SU-DHL-6 (cell line): Measurements from ENCODE around the gene DMC1.

Source experiments
- H2AFZ ChIP-seq: fragments of 200-600 bp; sonication (generic); 2 replicates; pipeline ENCODE4 v1.6.1; 2014; ENCODE audit warnings: low read depth, mild to moderate bottlenecking, moderate library complexity, mixed read lengths, antibody characterized with exemption, low read length; ENCODE audit not compliant: severe bottlenecking
- H3F3A ChIP-seq: fragments of 200-600 bp; shearing (Covaris generic); 2 replicates; pipeline ENCODE4 v1.6.0; 2016; ENCODE audit warnings: antibody characterized with exemption, mild to moderate bottlenecking; ENCODE audit not compliant: insufficient read depth
- H3K27ac ChIP-seq: fragments of 200-600 bp; sonication (generic); 2 replicates; pipeline ENCODE4 v1.5.1; 2016; ENCODE audit warnings: low read depth, mild to moderate bottlenecking, low read length, moderate library complexity, mixed read lengths
- H3K27me3 ChIP-seq: fragments of 200-600 bp; sonication (generic), shearing (Covaris generic); 2 replicates; pipeline ENCODE4 v1.6.0; 2014; ENCODE audit warnings: mild to moderate bottlenecking, low read length
- H3K36me3 ChIP-seq: fragments of 200-600 bp; sonication (generic); 2 replicates; pipeline ENCODE4 v1.6.1; 2014; ENCODE audit warnings: mild to moderate bottlenecking, low read length, mixed read lengths
- H3K4me2 ChIP-seq: fragments of 300-600, 200-600 bp; shearing (Covaris generic), sonication (generic); 2 replicates; pipeline ENCODE4 v1.6.0; 2014; ENCODE audit warnings: low read length, low read depth, mild to moderate bottlenecking; ENCODE audit not compliant: poor library complexity, severe bottlenecking
- H3K4me3 ChIP-seq: fragments of 200-600 bp; sonication (generic); 2 replicates; pipeline ENCODE4 v1.5.1; 2014; ENCODE audit warnings: antibody characterized with exemption, low read length, mild to moderate bottlenecking, mixed read lengths; ENCODE audit not compliant: insufficient read depth, poor library complexity, severe bottlenecking
- H3K79me2 ChIP-seq: fragments of 200-600 bp; sonication (generic); 2 replicates; pipeline ENCODE4 v1.6.1; 2014; ENCODE audit warnings: mild to moderate bottlenecking, low read length, moderate library complexity; ENCODE audit not compliant: insufficient read depth
- H3K9ac ChIP-seq: fragments of 200-600 bp; sonication (generic); 2 replicates; pipeline ENCODE4 v1.7.0; 2014; ENCODE audit warnings: mild to moderate bottlenecking, low read length
- H3K9me2 ChIP-seq: fragments of 200-600 bp; sonication (generic); replicated peaks from 2 replicates; pipeline ENCODE4 v1.6.1; 2014; ENCODE audit warnings: low read length; ENCODE audit not compliant: insufficient read depth
- H3K9me3 ChIP-seq: fragments of 200-600 bp; sonication (generic); 2 replicates; pipeline ENCODE4 v1.6.1; 2014; ENCODE audit warnings: low read length, mixed read lengths; ENCODE audit not compliant: insufficient read depth
- H4K20me1 ChIP-seq: fragments of 200-600 bp; sonication (generic); 2 replicates; pipeline ENCODE4 v1.6.1; 2014; ENCODE audit warnings: low read depth, mild to moderate bottlenecking, antibody characterized with exemption, low read length, moderate library complexity, mixed read lengths
- CTCF ChIP-seq: fragments of 200-600 bp; sonication (generic); IDR thresholded peaks from one replicate; pipeline ENCODE4 v1.5.1; 2017; ENCODE audit warnings: antibody characterized with exemption, mild to moderate bottlenecking, low read length, moderate library complexity; ENCODE audit not compliant: insufficient read depth, poor library complexity, severe bottlenecking
- EZH2phosphoT487 ChIP-seq: fragments of 200-600 bp; sonication (generic), shearing (Covaris generic); conservative IDR thresholded peaks from 2 replicates; pipeline ENCODE4 v1.6.1; 2018; ENCODE audit warnings: mild to moderate bottlenecking, antibody characterized with exemption, low read length, moderate library complexity, mixed read lengths

Gene DMC1

GRCh38 chr22:38614332-38615063 is 44.5 kb upstream of the DMC1 start:
- Histone ChIP-seq H3K4me3 (no peak overlapping the region), H2AFZ (no peak overlapping the region), H3K9ac (no peak overlapping the region), H3K27me3 (no peaks in the 10 kb centered on the region), H3K4me2 (no peak overlapping the region), H3K27ac (no peak overlapping the region), H3K36me3 (no peaks in the 10 kb centered on the region), H3K9me3 (no peaks in the 10 kb centered on the region), H3K79me2 (no peaks in the 10 kb centered on the region), H3K9me2 (no peaks in the 10 kb centered on the region), H4K20me1 (no peaks in the 10 kb centered on the region), H3F3A (no peaks in the 10 kb centered on the region)
- TF ChIP-seq CTCF (no peak), EZH2phosphoT487 (no peak)

GRCh38 chr22:38613588-38613987 is 43.6 kb upstream of the DMC1 start:
- Histone ChIP-seq H2AFZ (no peak overlapping the region), H3K27me3 (no peaks in the 10 kb centered on the region), H3K4me2 (no peak overlapping the region), H3K27ac (no peak overlapping the region), H3K9me2 (no peaks in the 10 kb centered on the region), H3F3A (no peaks in the 10 kb centered on the region), H3K4me3 (no peak overlapping the region), H3K79me2 (no peaks in the 10 kb centered on the region), H3K36me3 (no peaks in the 10 kb centered on the region), H3K9ac (no peak overlapping the region), H4K20me1 (no peaks in the 10 kb centered on the region), H3K9me3 (no peaks in the 10 kb centered on the region)
- no peak for TF ChIP-seq CTCF
- no peak for TF ChIP-seq EZH2phosphoT487

GRCh38 chr22:38612217-38613006 is 42.4 kb upstream of the DMC1 start:
- H2AFZ ChIP-seq = no peak overlapping the region
- no peaks in the 10 kb centered on the region for H3K9me2 ChIP-seq
- H3K9ac ChIP-seq = no peak overlapping the region
- no peak for TF ChIP-seq CTCF
- no peak for TF ChIP-seq EZH2phosphoT487
- H3K27me3 ChIP-seq = no peaks in the 10 kb centered on the region
- no peaks in the 10 kb centered on the region for H3K79me2 ChIP-seq
- H4K20me1 ChIP-seq = no peaks in the 10 kb centered on the region
- H3K36me3 ChIP-seq = no peaks in the 10 kb centered on the region
- no peak overlapping the region for H3K4me2 ChIP-seq
- no peak overlapping the region for H3K27ac ChIP-seq
- no peak overlapping the region for H3K4me3 ChIP-seq
- no peaks in the 10 kb centered on the region for H3K9me3 ChIP-seq
- H3F3A ChIP-seq = no peaks in the 10 kb centered on the region
